ENCODE results near the gene MYBBP1A. TPM values are rescaled to one million over a fixed set of nuclear protein-coding genes. Genes with fewer than 3 reads are reported as not detected.

The MYBBP1A gene
- total and polyA plus RNA-seq, 9 of the 15 experiments (the other 6 are each of a cell fraction or from before 2014, with no cell fraction given): 2.0 to 114 (median 47.2) TPM

DNA sequence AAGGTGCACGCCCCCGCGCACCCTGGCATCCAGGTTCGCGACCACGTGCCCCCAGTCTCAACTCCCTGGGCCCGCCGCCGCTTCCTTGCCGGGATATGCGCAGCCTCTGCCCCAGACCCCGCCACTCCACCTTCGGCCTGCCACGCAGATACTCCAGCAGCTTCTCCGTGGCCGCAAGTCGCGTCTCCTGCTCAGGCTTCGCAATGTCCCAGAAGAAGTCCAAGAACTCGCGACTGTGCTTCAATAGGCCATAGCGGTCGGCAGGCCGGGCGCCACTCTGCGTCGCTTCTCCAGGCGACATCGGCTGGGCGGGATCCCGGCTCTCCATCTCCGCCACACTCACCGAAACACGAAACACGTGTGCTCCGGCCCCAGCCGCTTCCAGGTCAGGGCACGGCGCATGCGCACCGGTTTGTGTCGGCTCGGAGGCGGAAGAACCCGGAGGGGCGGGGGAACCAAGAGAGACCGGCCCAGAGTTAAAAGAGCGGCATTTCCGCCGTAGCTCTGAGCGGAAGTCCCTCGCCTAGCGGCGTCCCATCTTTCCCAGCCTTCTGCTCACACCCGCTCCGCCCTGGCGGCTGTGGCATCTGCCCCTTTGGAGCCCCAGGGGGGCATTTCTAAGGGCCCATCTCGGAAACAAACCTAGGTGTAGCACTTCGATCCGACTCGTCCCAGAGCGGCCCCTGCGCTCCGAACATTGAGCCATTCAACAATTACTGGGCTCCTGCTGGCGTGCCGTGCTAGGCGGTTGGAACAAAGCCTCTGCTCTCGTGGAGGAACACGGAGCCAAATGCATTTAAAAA lies at the start of gene MYBBP1A (continued):
- TF ChIP-seq, protein P1, sequence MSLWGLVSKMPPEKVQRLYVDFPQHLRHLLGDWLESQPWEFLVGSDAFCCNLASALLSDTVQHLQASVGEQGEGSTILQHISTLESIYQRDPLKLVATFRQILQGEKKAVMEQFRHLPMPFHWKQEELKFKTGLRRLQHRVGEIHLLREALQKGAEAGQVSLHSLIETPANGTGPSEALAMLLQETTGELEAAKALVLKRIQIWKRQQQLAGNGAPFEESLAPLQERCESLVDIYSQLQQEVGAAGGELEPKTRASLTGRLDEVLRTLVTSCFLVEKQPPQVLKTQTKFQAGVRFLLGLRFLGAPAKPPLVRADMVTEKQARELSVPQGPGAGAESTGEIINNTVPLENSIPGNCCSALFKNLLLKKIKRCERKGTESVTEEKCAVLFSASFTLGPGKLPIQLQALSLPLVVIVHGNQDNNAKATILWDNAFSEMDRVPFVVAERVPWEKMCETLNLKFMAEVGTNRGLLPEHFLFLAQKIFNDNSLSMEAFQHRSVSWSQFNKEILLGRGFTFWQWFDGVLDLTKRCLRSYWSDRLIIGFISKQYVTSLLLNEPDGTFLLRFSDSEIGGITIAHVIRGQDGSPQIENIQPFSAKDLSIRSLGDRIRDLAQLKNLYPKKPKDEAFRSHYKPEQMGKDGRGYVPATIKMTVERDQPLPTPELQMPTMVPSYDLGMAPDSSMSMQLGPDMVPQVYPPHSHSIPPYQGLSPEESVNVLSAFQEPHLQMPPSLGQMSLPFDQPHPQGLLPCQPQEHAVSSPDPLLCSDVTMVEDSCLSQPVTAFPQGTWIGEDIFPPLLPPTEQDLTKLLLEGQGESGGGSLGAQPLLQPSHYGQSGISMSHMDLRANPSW (CRISPR knock-in tag; IDR thresholded peaks at IDR 0.05): no peak
- no peak for TF ChIP-seq SMAD1 (IDR thresholded peaks at IDR 0.05; ENCODE audit: low read depth, low read length, partially characterized antibody)
- no peak for TF ChIP-seq GATA2 (CRISPR knock-in tag; IDR thresholded peaks at IDR 0.05)
- no peak for TF ChIP-seq HLTF (IDR thresholded peaks at IDR 0.05)
- no peak for TF ChIP-seq ZNF695 (CRISPR knock-in tag; IDR thresholded peaks at IDR 0.05)
- no peak for TF ChIP-seq NCOA4 (IDR thresholded peaks at IDR 0.05; ENCODE audit: partially characterized antibody)
- TF ChIP-seq, protein P2, sequence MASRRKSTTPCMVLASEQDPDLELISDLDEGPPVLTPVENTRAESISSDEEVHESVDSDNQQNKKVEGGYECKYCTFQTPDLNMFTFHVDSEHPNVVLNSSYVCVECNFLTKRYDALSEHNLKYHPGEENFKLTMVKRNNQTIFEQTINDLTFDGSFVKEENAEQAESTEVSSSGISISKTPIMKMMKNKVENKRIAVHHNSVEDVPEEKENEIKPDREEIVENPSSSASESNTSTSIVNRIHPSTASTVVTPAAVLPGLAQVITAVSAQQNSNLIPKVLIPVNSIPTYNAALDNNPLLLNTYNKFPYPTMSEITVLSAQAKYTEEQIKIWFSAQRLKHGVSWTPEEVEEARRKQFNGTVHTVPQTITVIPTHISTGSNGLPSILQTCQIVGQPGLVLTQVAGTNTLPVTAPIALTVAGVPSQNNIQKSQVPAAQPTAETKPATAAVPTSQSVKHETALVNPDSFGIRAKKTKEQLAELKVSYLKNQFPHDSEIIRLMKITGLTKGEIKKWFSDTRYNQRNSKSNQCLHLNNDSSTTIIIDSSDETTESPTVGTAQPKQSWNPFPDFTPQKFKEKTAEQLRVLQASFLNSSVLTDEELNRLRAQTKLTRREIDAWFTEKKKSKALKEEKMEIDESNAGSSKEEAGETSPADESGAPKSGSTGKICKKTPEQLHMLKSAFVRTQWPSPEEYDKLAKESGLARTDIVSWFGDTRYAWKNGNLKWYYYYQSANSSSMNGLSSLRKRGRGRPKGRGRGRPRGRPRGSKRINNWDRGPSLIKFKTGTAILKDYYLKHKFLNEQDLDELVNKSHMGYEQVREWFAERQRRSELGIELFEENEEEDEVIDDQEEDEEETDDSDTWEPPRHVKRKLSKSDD (conservative IDR thresholded peaks at IDR 0.05; ENCODE audit: low read length): no peak
- TF ChIP-seq, protein P3, sequence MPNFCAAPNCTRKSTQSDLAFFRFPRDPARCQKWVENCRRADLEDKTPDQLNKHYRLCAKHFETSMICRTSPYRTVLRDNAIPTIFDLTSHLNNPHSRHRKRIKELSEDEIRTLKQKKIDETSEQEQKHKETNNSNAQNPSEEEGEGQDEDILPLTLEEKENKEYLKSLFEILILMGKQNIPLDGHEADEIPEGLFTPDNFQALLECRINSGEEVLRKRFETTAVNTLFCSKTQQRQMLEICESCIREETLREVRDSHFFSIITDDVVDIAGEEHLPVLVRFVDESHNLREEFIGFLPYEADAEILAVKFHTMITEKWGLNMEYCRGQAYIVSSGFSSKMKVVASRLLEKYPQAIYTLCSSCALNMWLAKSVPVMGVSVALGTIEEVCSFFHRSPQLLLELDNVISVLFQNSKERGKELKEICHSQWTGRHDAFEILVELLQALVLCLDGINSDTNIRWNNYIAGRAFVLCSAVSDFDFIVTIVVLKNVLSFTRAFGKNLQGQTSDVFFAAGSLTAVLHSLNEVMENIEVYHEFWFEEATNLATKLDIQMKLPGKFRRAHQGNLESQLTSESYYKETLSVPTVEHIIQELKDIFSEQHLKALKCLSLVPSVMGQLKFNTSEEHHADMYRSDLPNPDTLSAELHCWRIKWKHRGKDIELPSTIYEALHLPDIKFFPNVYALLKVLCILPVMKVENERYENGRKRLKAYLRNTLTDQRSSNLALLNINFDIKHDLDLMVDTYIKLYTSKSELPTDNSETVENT (CRISPR knock-in tag; IDR thresholded peaks at IDR 0.05): 0 out of 2 replicates have a peak, but pooled peaks have one; percentile 43
- 0 out of 2 replicates have a peak, but pooled peaks have one; percentile 7 for TF ChIP-seq CBFB (CRISPR knock-in tag; IDR thresholded peaks at IDR 0.05)
- TF ChIP-seq, protein P4, sequence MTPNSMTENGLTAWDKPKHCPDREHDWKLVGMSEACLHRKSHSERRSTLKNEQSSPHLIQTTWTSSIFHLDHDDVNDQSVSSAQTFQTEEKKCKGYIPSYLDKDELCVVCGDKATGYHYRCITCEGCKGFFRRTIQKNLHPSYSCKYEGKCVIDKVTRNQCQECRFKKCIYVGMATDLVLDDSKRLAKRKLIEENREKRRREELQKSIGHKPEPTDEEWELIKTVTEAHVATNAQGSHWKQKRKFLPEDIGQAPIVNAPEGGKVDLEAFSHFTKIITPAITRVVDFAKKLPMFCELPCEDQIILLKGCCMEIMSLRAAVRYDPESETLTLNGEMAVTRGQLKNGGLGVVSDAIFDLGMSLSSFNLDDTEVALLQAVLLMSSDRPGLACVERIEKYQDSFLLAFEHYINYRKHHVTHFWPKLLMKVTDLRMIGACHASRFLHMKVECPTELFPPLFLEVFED (CRISPR knock-in tag; conservative IDR thresholded peaks at IDR 0.05): no peak
- TF ChIP-seq RBM34 (IDR thresholded peaks at IDR 0.05; ENCODE audit: borderline replicate concordance, insufficient read depth, low read length): no peak
- no peak for TF ChIP-seq ZSCAN32 (CRISPR knock-in tag; IDR thresholded peaks at IDR 0.05)
- no peak for TF ChIP-seq IRF2 (CRISPR knock-in tag; IDR thresholded peaks at IDR 0.05)
- TF ChIP-seq KDM1A (IDR thresholded peaks at IDR 0.05): no peak
- 0 out of 2 replicates have a peak, but pooled peaks have one; percentile 10 for TF ChIP-seq JUN (IDR thresholded peaks at IDR 0.05; ENCODE audit: borderline replicate concordance, low read depth, low read length)
- 0 out of 2 replicates have a peak, but pooled peaks have one; percentile 44 for TF ChIP-seq JUN (CRISPR knock-in tag; IDR thresholded peaks at IDR 0.05; ENCODE audit: borderline replicate concordance)
- TF ChIP-seq ZBED1 (IDR thresholded peaks at IDR 0.05): no peak
- TF ChIP-seq ZNF217 (CRISPR knock-in tag; IDR thresholded peaks at IDR 0.05): no peak
- TF ChIP-seq CHD4 (IDR thresholded peaks at IDR 0.05; ENCODE audit: insufficient read depth, insufficient replicate concordance, low read depth, low read length, poor library complexity, severe bottlenecking): no peak

All from K562 (cell line).